Trophoblast cell (in vitro differentiated cells and primary cell): ENCODE measurements around the gene HSBP1.

Experiments used
- DNase-seq, 2 donors: peaks; one replicate each; pipeline ENCODE4 v3.0.0-alpha.2; 2016
- H2AFZ ChIP-seq: 2 replicates; pipeline ENCODE4 v1.6.1; 2013; ENCODE audit warnings: low read length, moderate library complexity, mild to moderate bottlenecking; ENCODE audit not compliant: insufficient read depth, poor library complexity
- H2AK5ac ChIP-seq: 2 replicates; pipeline ENCODE4 v1.6.1; 2013; ENCODE audit warnings: mild to moderate bottlenecking, low read length
- H2BK120ac ChIP-seq: 2 replicates; pipeline ENCODE4 v1.6.1; 2013; ENCODE audit warnings: low read length, mild to moderate bottlenecking, moderate library complexity; ENCODE audit not compliant: insufficient read depth, poor library complexity
- H2BK12ac ChIP-seq: 2 replicates; pipeline ENCODE4 v1.6.1; 2013; ENCODE audit warnings: mild to moderate bottlenecking, low read length, moderate library complexity
- H2BK5ac ChIP-seq: 2 replicates; pipeline ENCODE4 v1.6.1; 2013; ENCODE audit warnings: low read length, low read depth, moderate library complexity, mild to moderate bottlenecking; ENCODE audit not compliant: poor library complexity
- H3K14ac ChIP-seq: 2 replicates; pipeline ENCODE4 v1.6.1; 2013; ENCODE audit warnings: mild to moderate bottlenecking, low read length
- H3K18ac ChIP-seq: 2 replicates; pipeline ENCODE4 v1.6.1; 2013; ENCODE audit warnings: mild to moderate bottlenecking, low read length
- H3K23ac ChIP-seq: 2 replicates; pipeline ENCODE4 v1.6.1; 2013; ENCODE audit warnings: low read length
- H3K27ac ChIP-seq: 2 replicates; pipeline ENCODE4 v1.5.1; 2013; ENCODE audit warnings: low read depth, mild to moderate bottlenecking, inconsistent platforms, low read length, moderate library complexity
- H3K27me3 ChIP-seq: 2 replicates; pipeline ENCODE4 v1.6.1; 2013; ENCODE audit warnings: inconsistent platforms, mild to moderate bottlenecking, low read length, moderate library complexity; ENCODE audit not compliant: insufficient read depth
- H3K36me3 ChIP-seq, 2 experiments: 1 replicate in 1 of 2; 2 replicates in 1 of 2; pipeline ENCODE4 v1.6.1; 2013; ENCODE audit warnings: low read length in 2 of 2, mild to moderate bottlenecking in 2 of 2, moderate library complexity in 1 of 2; ENCODE audit not compliant: insufficient read depth in 2 of 2, control insufficient read depth in 1 of 2
- H3K4ac ChIP-seq: 2 replicates; pipeline ENCODE4 v1.6.1; 2013; ENCODE audit warnings: low read depth, mild to moderate bottlenecking, low read length, moderate library complexity
- H3K4me1 ChIP-seq, 2 experiments: 1 replicate in 1 of 2; 2 replicates in 1 of 2; pipeline ENCODE4 v1.6.1; 2013; ENCODE audit warnings: low read length in 2 of 2, mild to moderate bottlenecking in 2 of 2, moderate library complexity in 1 of 2; ENCODE audit not compliant: insufficient read depth in 2 of 2, control insufficient read depth in 1 of 2
- H3K4me2 ChIP-seq: 2 replicates; pipeline ENCODE4 v1.6.1; 2013; ENCODE audit warnings: inconsistent platforms, mild to moderate bottlenecking, low read length, moderate library complexity
- H3K4me3 ChIP-seq: 2 replicates; pipeline ENCODE4 v1.5.1; 2013; ENCODE audit warnings: mild to moderate bottlenecking, low read depth, low read length, inconsistent platforms
- H3K79me1 ChIP-seq: one replicate; pipeline ENCODE4 v1.6.1; 2013; ENCODE audit warnings: low read length
- H3K79me2 ChIP-seq: 2 replicates; pipeline ENCODE4 v1.6.1; 2013; ENCODE audit warnings: low read length, mild to moderate bottlenecking; ENCODE audit not compliant: control insufficient read depth, insufficient read depth, poor library complexity
- H3K9ac ChIP-seq: 2 replicates; pipeline ENCODE4 v1.6.1; 2013; ENCODE audit warnings: mild to moderate bottlenecking, low read length
- H3K9me3 ChIP-seq: 2 replicates; pipeline ENCODE4 v1.6.1; 2013; ENCODE audit warnings: low read depth, mild to moderate bottlenecking, control low read depth, inconsistent platforms, low read length; ENCODE audit not compliant: insufficient read depth
- H4K12ac ChIP-seq: 2 replicates; pipeline ENCODE4 v1.6.1; 2013; ENCODE audit warnings: low read depth, mild to moderate bottlenecking, low read length, moderate library complexity
- H4K8ac ChIP-seq: 2 replicates; pipeline ENCODE4 v1.6.1; 2013; ENCODE audit warnings: low read depth, mild to moderate bottlenecking, low read length, moderate library complexity
- H4K91ac ChIP-seq: one replicate; pipeline ENCODE4 v1.6.1; 2013; ENCODE audit warnings: low read depth, mild to moderate bottlenecking, low read length, moderate library complexity
- WGBS: extraction: QIAGEN DNeasy Blood & Tissue Kit; methylation state at CpG from one replicate; pipeline ENCODE4 v1.1.7; 2013; ENCODE audit warnings: missing lambda C conversion rate; ENCODE audit not compliant: insufficient read length, insufficient coverage; ENCODE audit errors: extremely low coverage; 5-methylcytosine and 5-hydroxymethylcytosine counted together

Gene HSBP1

GRCh38 chr16:83838151-83838550 is 30.4 kb downstream of the HSBP1 start:
- WGBS: no CpG with 5 or more reads among the region's 4 CpGs
- H3K27me3 ChIP-seq: no peaks in the 10 kb centered on the region
- H3K9ac ChIP-seq: no peak overlapping the region

GRCh38 chr16:83839561-83839960 is 31.8 kb downstream of the HSBP1 start:
- WGBS: no CpG with 5 or more reads among the region's 3 CpGs

More at GRCh38 chr16:83838151-83838550, 30.4 kb downstream of the HSBP1 start:
- H3K79me1 ChIP-seq: peaks cover 4% of the 10 kb centered on the region
- no peak overlapping the region for H3K27ac ChIP-seq
- H2AFZ ChIP-seq: no peak overlapping the region
- H3K14ac ChIP-seq: no peak overlapping the region
- no peak overlapping the region for H3K18ac ChIP-seq
- peaks cover 3 to 7% of the 10 kb centered on the region in 2 experiments for H3K4me1 ChIP-seq
- no peak overlapping the region for H3K4ac ChIP-seq
- no peak overlapping the region for H4K91ac ChIP-seq
- no peak overlapping the region for H4K8ac ChIP-seq
- H3K9me3 ChIP-seq: peaks cover 2% of the 10 kb centered on the region
- H2BK5ac ChIP-seq: no peak overlapping the region
- no peak for DNase-seq
- H2AK5ac ChIP-seq: no peak overlapping the region
- H2BK12ac ChIP-seq: no peak overlapping the region
- H3K79me2 ChIP-seq: no peaks in the 10 kb centered on the region
- no peak overlapping the region for H3K4me3 ChIP-seq
- H3K36me3 ChIP-seq: no peaks in the 10 kb centered on the region
- no peak overlapping the region for H4K12ac ChIP-seq
- H3K23ac ChIP-seq: no peak overlapping the region
- H2BK120ac ChIP-seq: no peak overlapping the region
- no peak overlapping the region for H3K4me2 ChIP-seq

GRCh38 chr16:83840060-83840617 is 32.4 kb downstream of the HSBP1 start:
- Histone ChIP-seq H2BK5ac (no peak overlapping the region), H3K36me3 (no peaks in the 10 kb centered on the region)

More at GRCh38 chr16:83839561-83839960, 31.8 kb downstream of the HSBP1 start:
- no peak overlapping the region for H3K4ac ChIP-seq
- no peak overlapping the region for H3K14ac ChIP-seq
- peaks cover 4% of the 10 kb centered on the region for H3K79me1 ChIP-seq
- no peak overlapping the region for H3K4me2 ChIP-seq
- H4K8ac ChIP-seq: no peak overlapping the region
- H3K18ac ChIP-seq: no peak overlapping the region
- no peak overlapping the region for H2BK5ac ChIP-seq
- DNase-seq: no peak
- H4K91ac ChIP-seq: no peak overlapping the region
- H3K4me1 ChIP-seq: peaks cover 3 to 11% of the 10 kb centered on the region in 2 experiments
- H3K79me2 ChIP-seq: no peaks in the 10 kb centered on the region
- no peak overlapping the region for H3K27ac ChIP-seq
- H3K9me3 ChIP-seq: no peaks in the 10 kb centered on the region
- no peak overlapping the region for H3K23ac ChIP-seq
- H2AFZ ChIP-seq: no peak overlapping the region
- no peak overlapping the region for H2AK5ac ChIP-seq
- no peak overlapping the region for H3K4me3 ChIP-seq
- H3K27me3 ChIP-seq: no peaks in the 10 kb centered on the region
- no peak overlapping the region for H4K12ac ChIP-seq
- no peaks in the 10 kb centered on the region for H3K36me3 ChIP-seq
- no peak overlapping the region for H2BK120ac ChIP-seq
- no peak overlapping the region for H2BK12ac ChIP-seq
- H3K9ac ChIP-seq: no peak overlapping the region

GRCh38 chr16:83842291-83842690 is 34.5 kb downstream of the HSBP1 start:
- H4K8ac ChIP-seq: no peak overlapping the region
- peaks cover 3 to 11% of the 10 kb centered on the region in 2 experiments for H3K4me1 ChIP-seq
- no peak overlapping the region for H3K27ac ChIP-seq
- H3K79me2 ChIP-seq: no peaks in the 10 kb centered on the region
- no peak overlapping the region for H4K12ac ChIP-seq
- H3K14ac ChIP-seq: no peak overlapping the region
- DNase-seq: no peak
- no peak overlapping the region for H2AK5ac ChIP-seq
- H3K4ac ChIP-seq: no peak overlapping the region
- H3K79me1 ChIP-seq: peaks cover 4% of the 10 kb centered on the region
- H2BK12ac ChIP-seq: no peak overlapping the region
- no peak overlapping the region for H3K23ac ChIP-seq
- H3K18ac ChIP-seq: no peak overlapping the region
- no peaks in the 10 kb centered on the region for H3K36me3 ChIP-seq
- H3K9ac ChIP-seq: no peak overlapping the region
- H3K27me3 ChIP-seq: no peaks in the 10 kb centered on the region
- no peak overlapping the region for H2BK120ac ChIP-seq
- no peaks in the 10 kb centered on the region for H3K9me3 ChIP-seq
- no CpG with 5 or more reads among the region's 7 CpGs for WGBS
- no peak overlapping the region for H3K4me3 ChIP-seq
- no peak overlapping the region for H2AFZ ChIP-seq
- H3K4me2 ChIP-seq: no peak overlapping the region
- no peak overlapping the region for H4K91ac ChIP-seq
- H2BK5ac ChIP-seq: no peak overlapping the region

More at GRCh38 chr16:83840060-83840617, 32.4 kb downstream of the HSBP1 start:
- Histone ChIP-seq H3K79me2 (no peaks in the 10 kb centered on the region), H3K79me1 (peaks cover 4% of the 10 kb centered on the region), H4K8ac (peak overlapping the region; percentile 51), H3K4me3 (no peak overlapping the region), H4K91ac (peak overlapping the region; percentile 33), H3K9ac (no peak overlapping the region), H3K14ac (no peak overlapping the region), H2BK120ac (no peak overlapping the region), H3K23ac (no peak overlapping the region), H3K4me1 (peaks cover 3 to 11% of the 10 kb centered on the region in 2 experiments), H4K12ac (no peak overlapping the region), H2BK12ac (peak overlapping the region; percentile 94), H2AK5ac (no peak overlapping the region), H3K4ac (no peak overlapping the region), H3K18ac (no peak overlapping the region), H2AFZ (no peak overlapping the region), H3K4me2 (no peak overlapping the region), H3K27ac (no peak overlapping the region), H3K27me3 (no peaks in the 10 kb centered on the region), H3K9me3 (no peaks in the 10 kb centered on the region)
- DNase-seq: no peak
- WGBS: no CpG with 5 or more reads among the region's 4 CpGs
